ENCODE data around the gene WNT2.
"Not testable (repeated sequence)": the region's sequence is repeated elsewhere in the genome, so short reads cannot be mapped to it uniquely, and the experiment has no call there.

Gene WNT2

DNA sequence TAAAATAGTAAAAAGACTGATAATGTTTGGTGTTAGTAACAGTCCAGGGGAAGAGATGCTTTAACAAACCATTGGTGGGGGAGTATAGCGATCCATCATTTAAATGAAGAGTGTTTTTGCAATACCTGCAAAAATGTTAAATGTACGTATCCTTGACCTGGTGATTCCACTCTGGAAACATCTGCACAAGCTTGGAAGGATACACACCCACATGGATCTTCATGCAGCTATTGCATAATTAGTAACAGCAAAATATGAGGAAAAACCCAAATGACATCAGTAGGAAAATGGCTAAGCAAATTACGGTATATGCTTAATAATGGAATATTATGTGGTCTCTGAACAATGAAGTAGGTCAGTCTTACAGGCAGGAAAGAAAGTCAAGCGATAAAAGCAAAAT lies 20.5 kb downstream of the WNT2 start:
- no peak for DNase-seq

DNA sequence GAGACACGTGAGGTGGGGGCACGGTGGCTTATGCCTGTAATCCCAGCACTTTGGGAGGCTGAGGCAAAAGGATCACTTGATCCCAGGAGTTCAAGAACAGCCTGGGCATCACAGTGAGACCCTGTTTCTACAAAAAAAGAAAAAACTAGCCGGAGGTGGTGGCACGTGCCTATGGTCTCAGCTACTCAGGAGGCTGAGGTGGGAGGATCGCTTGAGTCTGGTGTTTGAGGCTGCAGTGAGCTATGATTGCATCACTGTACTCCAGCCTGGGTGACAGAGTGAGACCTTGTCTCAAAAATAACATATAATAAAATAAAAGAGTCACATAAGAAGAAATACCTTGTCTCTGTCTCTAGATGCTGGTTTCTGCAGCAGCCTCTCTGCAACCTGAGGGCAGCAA lies 22.4 kb downstream of the WNT2 start:
- not testable (repeated sequence) for DNase-seq

- no peak for DNase-seq
Measured at GRCh38 chr7:117297606-117298005, 25.3 kb downstream of the WNT2 start.

DNA sequence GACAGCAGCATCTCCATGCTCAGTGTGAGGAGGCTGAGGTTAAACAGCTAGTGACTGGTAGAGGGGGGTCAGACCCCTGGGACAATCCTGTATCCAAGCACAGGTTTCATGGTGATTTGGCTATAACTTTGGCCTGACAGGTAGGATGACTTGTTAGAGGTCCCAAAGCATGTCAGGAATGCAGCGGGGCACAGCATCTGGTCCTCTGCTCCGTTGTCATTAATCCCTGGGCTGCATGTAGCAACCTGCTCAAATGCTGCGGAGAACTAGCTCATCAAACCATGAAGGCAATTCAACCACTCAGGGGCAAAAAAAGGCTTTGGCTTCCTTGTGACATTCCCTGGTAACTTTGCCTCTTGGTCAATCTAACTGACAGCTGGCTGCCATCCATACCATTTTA lies 26.8 kb downstream of the WNT2 start:
- no peak for DNase-seq

DNA sequence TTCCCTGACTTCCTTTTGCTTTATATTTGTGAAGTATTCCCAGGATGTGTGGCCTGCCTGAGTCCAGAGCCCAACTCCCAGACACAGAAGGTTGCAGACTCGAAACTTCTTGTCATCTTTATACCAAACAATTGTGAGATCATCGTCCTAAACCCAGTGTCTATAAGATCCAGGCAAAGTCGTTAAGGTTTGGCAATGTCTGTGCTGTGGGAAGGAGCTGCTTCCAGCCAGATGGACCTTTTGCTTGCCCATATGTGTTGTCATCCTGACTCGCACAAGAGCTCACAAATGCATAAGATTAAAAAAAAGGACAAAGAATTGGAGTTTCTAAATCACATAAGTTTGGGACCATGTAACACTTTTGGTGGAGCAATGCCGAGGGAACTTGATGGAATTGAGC lies 37.0 kb downstream of the WNT2 start:
- DNase-seq = no peak

- no peak for DNase-seq
Measured at GRCh38 chr7:117284692-117285091, 38.2 kb downstream of the WNT2 start.

- no peak for DNase-seq
Measured at GRCh38 chr7:117283779-117284178, 39.1 kb downstream of the WNT2 start.

- no peak for DNase-seq
Measured at GRCh38 chr7:117283371-117283770, 39.5 kb downstream of the WNT2 start.

DNA sequence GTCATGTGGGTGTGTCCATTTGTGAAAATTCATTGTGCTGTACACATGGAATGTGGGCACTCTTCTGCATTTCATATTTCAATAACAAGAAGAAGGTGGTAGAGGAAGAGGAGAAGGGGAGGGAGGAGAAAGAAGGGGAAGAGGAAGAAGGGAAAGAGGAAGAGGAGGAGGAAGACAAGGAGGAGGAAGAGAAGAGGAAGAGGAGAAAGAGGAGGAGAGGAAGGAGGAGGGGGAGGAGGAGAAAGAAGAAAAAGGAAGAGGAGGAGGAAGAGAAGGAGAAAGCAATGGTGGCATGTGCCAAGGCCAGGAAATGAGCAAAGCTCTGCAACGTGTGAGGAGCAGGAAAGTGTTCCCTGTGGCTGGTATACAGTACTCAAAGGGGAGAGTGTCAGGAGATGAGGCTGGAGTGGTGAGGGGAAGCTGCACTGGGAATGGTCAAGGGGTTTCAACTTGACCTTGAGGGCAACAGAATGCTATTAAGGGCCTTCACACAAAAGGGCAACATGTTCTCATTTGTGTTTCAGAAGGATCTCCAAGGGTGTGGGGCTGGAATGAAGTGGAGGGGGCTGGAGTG lies 40.5 kb downstream of the WNT2 start:
- DNase-seq = no peak

DNA sequence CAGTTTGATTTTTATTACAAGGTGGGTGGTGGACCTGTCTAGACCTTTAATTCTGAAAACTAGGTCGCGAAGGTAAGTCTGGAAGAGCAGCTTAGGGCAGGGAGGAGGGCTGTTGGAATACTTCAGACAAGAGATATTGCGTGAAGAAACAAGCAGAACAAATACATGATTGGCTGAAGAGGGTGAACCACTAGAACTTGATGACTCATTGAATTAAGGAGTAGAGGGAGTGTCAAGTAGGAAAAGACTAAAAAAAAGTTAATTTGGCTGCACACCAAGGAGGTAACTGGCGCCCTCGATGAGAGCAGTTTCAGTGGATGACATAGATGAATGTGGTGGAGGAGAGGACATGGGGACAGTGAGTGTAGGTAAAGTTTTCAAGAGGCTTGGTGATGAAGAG lies 41.3 kb downstream of the WNT2 start:
- DNase-seq = no peak

DNA sequence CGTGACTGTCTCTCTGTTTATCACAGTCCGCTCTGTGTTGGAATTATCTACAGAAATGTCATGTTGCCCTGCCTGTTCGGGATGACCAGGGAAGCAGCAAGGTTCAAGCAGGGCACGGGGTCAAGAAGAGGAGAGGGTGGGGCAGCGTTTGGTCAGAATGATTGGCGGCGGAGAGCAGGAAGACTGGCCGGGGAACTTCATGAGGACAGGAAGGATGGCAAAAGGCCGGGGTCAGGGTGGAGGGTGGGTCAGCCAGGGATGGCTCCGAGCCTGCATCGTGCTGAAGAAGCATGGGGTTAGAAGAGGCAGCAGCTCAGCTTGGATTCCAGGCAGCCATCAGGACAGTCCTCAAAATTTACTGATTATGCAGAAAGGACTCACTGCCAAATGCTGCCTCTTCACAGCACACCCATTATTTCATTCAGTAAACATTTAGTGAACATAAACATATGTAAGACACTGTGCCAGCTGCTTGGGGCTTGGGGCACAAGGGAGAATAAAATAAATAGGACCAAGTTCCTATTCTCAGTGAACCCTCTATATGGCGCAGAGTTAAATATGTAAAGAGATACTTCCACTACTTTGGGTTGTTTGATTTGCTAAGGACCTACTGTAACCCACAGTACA lies 42.8 kb downstream of the WNT2 start:
- no peak for DNase-seq

GRCh38 chr7:117279203-117279602 lies 43.7 kb downstream of the WNT2 start:
- no peak for DNase-seq

GRCh38 chr7:117278040-117278439 lies 44.8 kb downstream of the WNT2 start:
- no peak for DNase-seq

- DNase-seq = no peak
Measured at GRCh38 chr7:117277576-117277975, 45.3 kb downstream of the WNT2 start.

DNA sequence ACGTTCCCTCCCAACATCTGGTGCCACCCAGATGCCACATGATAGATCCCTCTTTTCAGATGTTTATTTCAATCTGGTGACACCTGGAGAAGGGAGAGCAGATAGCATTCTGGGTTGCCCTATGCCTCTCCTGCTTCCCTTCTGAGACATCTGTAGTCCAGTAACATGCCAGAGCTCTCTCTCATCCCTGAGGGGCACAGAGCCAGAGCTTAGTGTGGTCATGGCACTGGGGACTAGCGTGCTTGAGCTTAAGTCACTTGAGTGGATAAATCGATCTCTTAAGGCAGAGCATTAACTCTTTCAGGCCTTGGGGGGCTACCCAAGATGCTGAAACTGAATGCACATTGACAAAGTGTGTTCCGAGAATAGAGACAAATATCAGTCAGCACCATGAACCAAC lies 47.9 kb downstream of the WNT2 start:
- DNase-seq = no peak

GRCh38 chr7:117273814-117274225 lies 49.0 kb downstream of the WNT2 start:
- DNase-seq = no peak

DNA sequence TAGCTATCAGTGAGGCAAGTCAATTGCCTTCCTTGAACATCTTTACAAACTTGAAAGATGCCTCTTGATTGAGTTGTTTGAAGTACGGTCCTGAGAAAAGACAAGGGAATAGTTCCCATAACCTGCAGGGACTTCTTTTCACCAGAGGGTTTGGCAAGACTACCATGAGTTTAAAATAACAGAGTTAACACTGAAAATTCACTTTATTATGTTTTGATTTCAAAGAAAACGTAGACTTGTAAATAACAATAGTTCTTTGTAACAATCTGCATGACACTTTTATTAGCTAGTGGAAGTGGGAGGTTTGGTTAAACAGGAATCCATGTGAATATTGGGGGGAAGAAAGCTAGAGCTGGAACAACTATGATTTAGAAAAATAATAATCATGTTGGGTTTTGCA lies 49.5 kb downstream of the WNT2 start:
- DNase-seq = no peak

GRCh38 chr7:117272017-117272759 lies 50.7 kb downstream of the WNT2 start:
- DNase-seq = no peak

DNA sequence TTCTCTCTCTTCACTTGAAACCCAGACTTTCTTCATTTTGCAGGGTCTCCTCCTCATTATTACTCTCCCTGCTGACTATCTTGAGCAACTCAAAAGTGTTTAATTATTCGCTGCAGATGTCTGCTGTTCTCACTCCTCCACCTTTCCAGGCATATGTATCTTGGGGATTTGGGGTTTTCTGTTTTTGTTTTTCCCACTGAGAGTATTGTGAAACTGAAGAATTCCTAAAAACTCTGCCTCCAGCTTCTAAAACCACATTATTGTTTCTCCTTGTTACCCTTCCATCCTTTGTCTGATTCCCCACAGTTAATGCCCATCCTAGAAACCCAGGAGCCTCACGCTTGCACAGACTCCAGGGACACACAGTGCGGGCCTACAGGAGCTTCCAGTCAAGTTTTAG lies 51.3 kb downstream of the WNT2 start:
- no peak for DNase-seq

- no peak for DNase-seq
Measured at GRCh38 chr7:117270371-117270770, 52.5 kb downstream of the WNT2 start.

DNA sequence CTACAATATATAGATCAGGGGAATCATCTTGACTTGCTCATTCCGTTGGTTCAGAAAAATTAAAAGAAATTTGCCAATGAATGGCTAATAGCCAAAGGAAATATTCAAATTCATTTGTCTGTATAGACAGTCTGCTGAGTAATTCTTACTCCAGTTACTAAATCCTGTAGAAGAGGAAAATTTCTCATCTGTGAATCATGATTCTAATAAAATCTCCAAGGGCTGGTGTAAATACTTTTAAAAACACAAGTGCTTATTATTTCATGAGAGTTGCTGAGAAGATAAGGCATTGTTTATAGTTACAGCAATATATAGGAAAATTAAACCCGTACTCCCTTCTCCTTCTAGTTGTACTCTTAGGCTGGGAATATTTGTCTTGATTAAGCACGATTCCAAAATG lies 53.0 kb downstream of the WNT2 start:
- DNase-seq = no peak

DNA sequence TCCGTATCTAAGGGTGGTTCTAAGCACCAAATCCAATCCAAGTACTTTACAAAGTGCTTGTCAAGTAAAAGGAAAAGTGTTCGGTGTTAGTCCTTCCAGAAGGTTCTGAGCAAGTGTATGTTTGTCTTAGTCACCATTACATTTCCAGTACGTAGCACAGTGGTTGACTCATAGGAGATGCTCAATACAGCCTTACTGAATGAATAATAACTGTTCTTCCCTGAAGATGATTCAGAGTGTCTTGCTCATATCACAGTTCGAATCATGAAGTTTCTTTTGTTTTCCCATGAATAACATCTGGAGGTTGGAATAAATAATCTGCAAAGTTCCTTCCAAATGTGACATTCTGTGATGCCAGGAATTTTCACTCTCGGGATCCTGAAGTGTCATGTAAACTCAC lies 53.4 kb downstream of the WNT2 start:
- no peak for DNase-seq

- DNase-seq = no peak
Measured at GRCh38 chr7:117264716-117265115, 58.1 kb downstream of the WNT2 start.

DNA sequence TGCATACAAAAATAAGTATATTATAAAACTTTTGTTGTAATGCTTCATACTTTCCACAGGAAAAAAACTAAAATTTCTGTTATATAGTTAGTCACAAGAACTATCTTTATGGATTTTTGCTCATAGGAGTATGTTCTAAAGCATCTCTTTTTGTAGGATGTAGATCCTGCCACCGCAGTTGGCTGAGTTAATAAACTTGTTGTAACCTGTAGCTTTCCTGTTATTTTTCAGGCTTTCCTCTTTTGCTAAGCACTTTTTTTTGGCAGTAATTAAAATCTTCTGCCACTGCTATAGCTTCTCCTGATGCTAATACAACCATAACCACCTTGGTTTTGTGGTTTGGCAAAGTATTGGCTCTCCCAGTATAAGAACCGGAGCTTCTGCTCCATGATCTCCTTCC lies 60.3 kb downstream of the WNT2 start:
- DNase-seq = no peak

- no peak for DNase-seq
Measured at GRCh38 chr7:117259615-117260014, 63.2 kb downstream of the WNT2 start.

Data from activated CD8-positive, alpha-beta memory T cell treated with anti-CD3 and anti-CD28 coated beads, Interleukin-2, amount 50 U/mL, for 48 hours (primary cell).